ENCODE measurements around the gene IRF2BPL. TPM values are rescaled to one million over a fixed set of nuclear protein-coding genes. Genes with fewer than 3 reads are reported as not detected.
A peak's percentile ranks its signal among the peaks of the same experiment; 100 is the strongest.

IRF2BPL gene
- total and polyA plus RNA-seq, 9 of the 15 experiments (the other 6 are each of a cell fraction or from before 2014, with no cell fraction given), result 0.52 to 21.6 (median 2.5) TPM

- no TSS peak for BruUV-seq (replicated peaks)
- no peak for FAIRE-seq
- no peaks in the 10 kb centered on the region for H3K9me3 ChIP-seq (replicated peaks; ENCODE audit: control insufficient read depth, insufficient read depth, low read depth, low read length)
- H4K20me1 ChIP-seq (replicated peaks; ENCODE audit: control insufficient read depth, insufficient read depth, low read length), result no peaks in the 10 kb centered on the region
- ChIA-PET CTCF (ENCODE audit: low intra/inter-chr PET ratio) (no interaction called here), POLR2A (interaction anchor here (0.6 to 1.2 kb wide), 2 partner anchors 16 to 124 kb away, joined by 3 to 6 read pairs; no protein-coding TSS in a partner anchor)
- WGBS (ENCODE audit: insufficient coverage, low coverage, missing lambda C conversion rate), result 31% methylated on average over 3 of the region's 3 CpGs
- H3K9ac ChIP-seq (ENCODE audit: insufficient read depth in 1 of 2, low read depth in 2 of 2, low read length in 2 of 2), result no peak overlapping the region; a peak in 1 of 4 replicates
- H3K27me3 ChIP-seq (ENCODE audit: control insufficient read depth in 2 of 2, insufficient read depth in 2 of 2, low read length in 2 of 2), result peaks cover 0 to 6% of the 10 kb centered on the region in 2 experiments; a peak in 1 of 5 replicates
- no peak overlapping the region for H3K4me2 ChIP-seq (ENCODE audit: insufficient read depth, low read length)
- H3K79me2 ChIP-seq (ENCODE audit: control insufficient read depth, insufficient read depth, low read length), result no peaks in the 10 kb centered on the region
- ATAC-seq, result no peak
- intact Hi-C loops (cut with micrococcal nuclease), result no loop called here
- peak overlapping the region; percentile 66 for H2AFZ ChIP-seq (ENCODE audit: low read depth, low read length)
- DNase-seq (ENCODE audit: extremely low read depth in 1 of 4, low spot score in 3 of 4), result no peak
- no peak for TF ChIP-seq PREB (CRISPR knock-in tag; IDR thresholded peaks at IDR 0.05)
- no peak for TF ChIP-seq HDGF (IDR thresholded peaks at IDR 0.05)
- TF ChIP-seq SUPT5H (IDR thresholded peaks at IDR 0.05), result no peak
- in situ Hi-C loops (cut with MboI), result loop anchor here (5.0 to 25.0 kb wide), 3 partner anchors 95 to 350 kb away; no protein-coding TSS in a partner anchor
- H3K36me3 ChIP-seq (ENCODE audit: control insufficient read depth, insufficient read depth, low read length), result no peaks in the 10 kb centered on the region
- no peak overlapping the region for H3K27ac ChIP-seq (ENCODE audit: extremely low read depth, low read depth, low read length)
- peaks cover 7 to 9% of the 10 kb centered on the region in 2 experiments; a peak in 3 of 5 replicates for H3K4me1 ChIP-seq (replicated peaks in 1 of 2; ENCODE audit: control insufficient read depth in 2 of 2, insufficient read depth in 2 of 2, low read length in 2 of 2)
- H3K9me1 ChIP-seq (ENCODE audit: control insufficient read depth, insufficient read depth, low read length), result no peaks in the 10 kb centered on the region
- no peak overlapping the region for H3K4me3 ChIP-seq
Measured at GRCh38 chr14:77062261-77062660, 33.8 kb upstream of the IRF2BPL start.

- peaks cover 0 to 6% of the 10 kb centered on the region in 2 experiments; a peak in 1 of 5 replicates for H3K27me3 ChIP-seq (ENCODE audit: control insufficient read depth in 2 of 2, insufficient read depth in 2 of 2, low read length in 2 of 2)
- no peaks in the 10 kb centered on the region for H3K9me1 ChIP-seq (ENCODE audit: control insufficient read depth, insufficient read depth, low read length)
- H3K4me3 ChIP-seq, result no peak overlapping the region
- H4K20me1 ChIP-seq (replicated peaks; ENCODE audit: control insufficient read depth, insufficient read depth, low read length), result no peaks in the 10 kb centered on the region
- peak overlapping the region in 1 of 2 experiments; percentile 35; a peak in 1 of 4 replicates for H3K9ac ChIP-seq (ENCODE audit: insufficient read depth in 1 of 2, low read depth in 2 of 2, low read length in 2 of 2)
- no peak overlapping the region for H3K27ac ChIP-seq (ENCODE audit: extremely low read depth, low read depth, low read length)
- ATAC-seq (no peak), DNase-seq (ENCODE audit: extremely low read depth in 1 of 4, low spot score in 3 of 4) (no peak), FAIRE-seq (no peak)
- no peaks in the 10 kb centered on the region for H3K9me3 ChIP-seq (replicated peaks; ENCODE audit: control insufficient read depth, insufficient read depth, low read depth, low read length)
- 86% methylated on average over 7 of the region's 12 CpGs for WGBS (ENCODE audit: insufficient coverage, low coverage, missing lambda C conversion rate)
- no peak for TF ChIP-seq TSC22D4 (tag; IDR thresholded peaks at IDR 0.05)
- no peak for TF ChIP-seq HMG20A (CRISPR knock-in tag; conservative IDR thresholded peaks at IDR 0.05)
- no peak for TF ChIP-seq ILF3 (IDR thresholded peaks at IDR 0.05; ENCODE audit: borderline replicate concordance)
- no peak for TF ChIP-seq ATF6 (CRISPR knock-in tag; IDR thresholded peaks at IDR 0.05)
- no peak for TF ChIP-seq TARDBP (IDR thresholded peaks at IDR 0.05)
- no peak for TF ChIP-seq PML (IDR thresholded peaks at IDR 0.05; ENCODE audit: low read length)
- TF ChIP-seq ZKSCAN8 (CRISPR knock-in tag; IDR thresholded peaks at IDR 0.05), result no peak
- TF ChIP-seq ID3 (CRISPR knock-in tag; IDR thresholded peaks at IDR 0.05), result no peak
- no peak for TF ChIP-seq ID3 (tag; IDR thresholded peaks at IDR 0.05)
- in situ Hi-C loops (cut with MboI), result loop anchor here (5.0 to 25.0 kb wide), 3 partner anchors 94 to 349 kb away; no protein-coding TSS in a partner anchor
- no peaks in the 10 kb centered on the region for H3K36me3 ChIP-seq (ENCODE audit: control insufficient read depth, insufficient read depth, low read length)
- no peaks in the 10 kb centered on the region for H3K79me2 ChIP-seq (ENCODE audit: control insufficient read depth, insufficient read depth, low read length)
- BruUV-seq (replicated peaks), result no TSS peak
- H3K4me1 ChIP-seq (replicated peaks in 1 of 2; ENCODE audit: control insufficient read depth in 2 of 2, insufficient read depth in 2 of 2, low read length in 2 of 2), result peaks cover 7% of the 10 kb centered on the region in 2 experiments; a peak in 3 of 5 replicates
- intact Hi-C loops (cut with micrococcal nuclease), result no loop called here
- ChIA-PET POLR2A (interaction anchor here (0.6 to 1.2 kb wide), 2 partner anchors 15 to 124 kb away, joined by 3 to 6 read pairs; no protein-coding TSS in a partner anchor), CTCF (ENCODE audit: low intra/inter-chr PET ratio) (no interaction called here)
- no peak overlapping the region for H3K4me2 ChIP-seq (ENCODE audit: insufficient read depth, low read length)
- H2AFZ ChIP-seq (ENCODE audit: low read depth, low read length), result peak overlapping the region; percentile 66
Measured at GRCh38 chr14:77061630-77062257, 33.2 kb upstream of the IRF2BPL start.

Measured in K562 (cell line).